Measurements from ENCODE around the gene SOX15. TPM values are rescaled to one million over a fixed set of nuclear protein-coding genes. Genes with fewer than 3 reads are reported as not detected.
A peak's percentile ranks its signal among the peaks of the same experiment; 100 is the strongest.

Gene SOX15
- total and polyA plus RNA-seq, 2 of the 13 experiments (the other 11 are each of a cell fraction or from before 2014, with no cell fraction given), result 0.07 to 0.18 TPM

GRCh38 chr17:7572338-7572587 is 17.6 kb downstream of the SOX15 start (continued):
- TF ChIP-seq NFE2L2 (IDR thresholded peaks at IDR 0.05; ENCODE audit: low read length), result no peak
- no peak for TF ChIP-seq THAP7 (CRISPR knock-in tag; IDR thresholded peaks at IDR 0.05)
- 0 out of 2 replicates have a peak, but pooled peaks have one; percentile 17 for TF ChIP-seq ZNF777 (CRISPR knock-in tag; IDR thresholded peaks at IDR 0.05)
- TF ChIP-seq ZBTB20 (CRISPR knock-in tag; IDR thresholded peaks at IDR 0.05; ENCODE audit: borderline replicate concordance, low read depth), result peak; percentile 56
- no peak for TF ChIP-seq GTF2F1 (IDR thresholded peaks at IDR 0.05; ENCODE audit: low read length)
- TF ChIP-seq LRRFIP1 (CRISPR knock-in tag; conservative IDR thresholded peaks at IDR 0.05), result no peak
- TF ChIP-seq ZMAT5 (CRISPR knock-in tag; IDR thresholded peaks at IDR 0.05; ENCODE audit: borderline replicate concordance, low read depth), result no peak
- TF ChIP-seq ISL2 (CRISPR knock-in tag; IDR thresholded peaks at IDR 0.05), result no peak
- TF ChIP-seq KLF12 (CRISPR knock-in tag; IDR thresholded peaks at IDR 0.05; ENCODE audit: borderline replicate concordance), result peak; percentile 60; the same call in 1 of the 2 replicates
- no peak for TF ChIP-seq POGZ (CRISPR knock-in tag; IDR thresholded peaks at IDR 0.05)
- TF ChIP-seq MED13 (CRISPR knock-in tag; IDR thresholded peaks at IDR 0.05), result peak; percentile 71; the same call in 1 of the 2 replicates
- no peak for TF ChIP-seq ATRX (CRISPR knock-in tag; IDR thresholded peaks at IDR 0.05; ENCODE audit: borderline replicate concordance)
- no peak for TF ChIP-seq ATF7 (IDR thresholded peaks at IDR 0.05)
- TF ChIP-seq ATF7 (CRISPR knock-in tag; IDR thresholded peaks at IDR 0.05), result no peak
- TF ChIP-seq, protein P1, sequence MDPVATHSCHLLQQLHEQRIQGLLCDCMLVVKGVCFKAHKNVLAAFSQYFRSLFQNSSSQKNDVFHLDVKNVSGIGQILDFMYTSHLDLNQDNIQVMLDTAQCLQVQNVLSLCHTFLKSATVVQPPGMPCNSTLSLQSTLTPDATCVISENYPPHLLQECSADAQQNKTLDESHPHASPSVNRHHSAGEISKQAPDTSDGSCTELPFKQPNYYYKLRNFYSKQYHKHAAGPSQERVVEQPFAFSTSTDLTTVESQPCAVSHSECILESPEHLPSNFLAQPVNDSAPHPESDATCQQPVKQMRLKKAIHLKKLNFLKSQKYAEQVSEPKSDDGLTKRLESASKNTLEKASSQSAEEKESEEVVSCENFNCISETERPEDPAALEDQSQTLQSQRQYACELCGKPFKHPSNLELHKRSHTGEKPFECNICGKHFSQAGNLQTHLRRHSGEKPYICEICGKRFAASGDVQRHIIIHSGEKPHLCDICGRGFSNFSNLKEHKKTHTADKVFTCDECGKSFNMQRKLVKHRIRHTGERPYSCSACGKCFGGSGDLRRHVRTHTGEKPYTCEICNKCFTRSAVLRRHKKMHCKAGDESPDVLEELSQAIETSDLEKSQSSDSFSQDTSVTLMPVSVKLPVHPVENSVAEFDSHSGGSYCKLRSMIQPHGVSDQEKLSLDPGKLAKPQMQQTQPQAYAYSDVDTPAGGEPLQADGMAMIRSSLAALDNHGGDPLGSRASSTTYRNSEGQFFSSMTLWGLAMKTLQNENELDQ (CRISPR knock-in tag; IDR thresholded peaks at IDR 0.05; ENCODE audit: borderline replicate concordance), result no peak
- TF ChIP-seq DNMT1 (CRISPR knock-in tag; IDR thresholded peaks at IDR 0.05), result no peak
- TF ChIP-seq ZFP36 (IDR thresholded peaks at IDR 0.05; ENCODE audit: borderline replicate concordance, low read depth, low read length, partially characterized antibody), result no peak
- no peak for TF ChIP-seq TCF7L2 (IDR thresholded peaks at IDR 0.05; ENCODE audit: low read depth, low read length)
- TF ChIP-seq, protein P2, sequence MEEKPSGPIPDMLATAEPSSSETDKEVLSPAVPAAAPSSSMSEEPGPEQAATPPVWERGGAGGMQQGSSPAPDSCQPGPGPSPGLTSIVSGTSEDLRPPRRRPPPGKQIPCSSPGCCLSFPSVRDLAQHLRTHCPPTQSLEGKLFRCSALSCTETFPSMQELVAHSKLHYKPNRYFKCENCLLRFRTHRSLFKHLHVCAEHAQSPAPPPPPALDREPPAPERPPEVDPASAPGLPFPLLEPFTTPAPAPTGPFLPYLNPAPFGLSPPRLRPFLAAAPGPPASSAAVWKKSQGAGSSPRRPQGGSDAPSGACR (CRISPR knock-in tag; IDR thresholded peaks at IDR 0.05), result peak; percentile 69; the same call in 1 of the 2 replicates
- no peak for TF ChIP-seq ESRRA (CRISPR knock-in tag; IDR thresholded peaks at IDR 0.05; ENCODE audit: low read depth)
- TF ChIP-seq ZBTB4 (CRISPR knock-in tag; IDR thresholded peaks at IDR 0.05; ENCODE audit: borderline replicate concordance), result no peak
- TF ChIP-seq ZNF263 (CRISPR knock-in tag; IDR thresholded peaks at IDR 0.05), result 0 out of 2 replicates have a peak, but pooled peaks have one; percentile 54

Measured in HepG2 (cell line).